HG02623 (cell line): Measurements from ENCODE around the gene CSPG5.

Source experiments
- ATAC-seq: cut with Tn5 transposase; IDR thresholded peaks from one replicate; pipeline ENCODE4 v1.9.1; 2021; ENCODE audit warnings: moderate library complexity; ENCODE audit not compliant: unreplicated experiment

Gene CSPG5

GRCh38 chr3:47542471-47543173, 36.0 kb downstream of the CSPG5 start:
- ATAC-seq: no peak

- ATAC-seq: no peak
Observed at GRCh38 chr3:47541583-47542108, 37.0 kb downstream of the CSPG5 start.

DNA sequence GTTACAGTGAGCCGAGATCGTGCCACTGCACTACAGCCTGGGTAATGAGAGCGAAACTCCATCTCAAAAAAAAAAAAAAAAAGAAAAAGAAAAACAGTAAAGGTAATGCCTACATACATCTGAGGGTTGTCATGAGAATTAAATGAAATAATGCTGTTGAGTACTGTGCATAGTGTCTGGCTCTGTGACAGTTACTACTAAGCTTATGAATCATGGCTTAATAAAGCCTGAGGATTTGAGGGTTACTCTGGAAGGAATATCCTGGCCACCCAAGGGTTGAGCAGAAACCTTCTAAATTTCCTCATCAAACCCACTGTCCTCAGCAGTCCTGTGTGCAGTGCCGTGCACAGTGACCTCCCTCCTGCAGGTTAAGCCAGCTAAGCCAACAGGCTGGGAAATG, 38.4 kb downstream of the CSPG5 start:
- ATAC-seq: no peak

GRCh38 chr3:47536967-47537366, 41.7 kb downstream of the CSPG5 start:
- no peak for ATAC-seq

- ATAC-seq: no peak
Observed at GRCh38 chr3:47536221-47536891, 42.3 kb downstream of the CSPG5 start.

DNA sequence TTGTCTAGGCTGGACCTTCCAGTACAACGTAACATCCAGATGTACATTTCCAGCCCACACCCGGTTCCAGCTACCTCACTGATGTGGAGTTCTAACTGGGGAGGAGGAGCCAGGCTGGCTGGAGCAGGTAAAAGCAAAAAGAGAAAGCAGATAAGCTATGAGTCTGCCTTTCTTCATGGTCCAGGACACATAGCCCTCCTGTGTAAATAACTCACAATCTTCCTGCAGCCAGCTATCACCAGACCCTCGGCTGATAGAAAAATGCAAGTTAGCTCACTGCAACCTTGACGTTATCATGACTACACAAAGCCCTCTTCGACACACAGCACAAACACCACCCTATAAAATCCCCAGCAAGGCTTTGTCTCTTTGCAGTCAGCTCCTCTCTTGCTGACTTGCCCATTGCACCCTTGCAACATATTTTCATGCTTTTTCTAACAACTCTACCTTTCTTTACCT, 44.6 kb downstream of the CSPG5 start:
- ATAC-seq: no peak

- ATAC-seq: no peak
Observed at GRCh38 chr3:47533481-47533880, 45.2 kb downstream of the CSPG5 start.

DNA sequence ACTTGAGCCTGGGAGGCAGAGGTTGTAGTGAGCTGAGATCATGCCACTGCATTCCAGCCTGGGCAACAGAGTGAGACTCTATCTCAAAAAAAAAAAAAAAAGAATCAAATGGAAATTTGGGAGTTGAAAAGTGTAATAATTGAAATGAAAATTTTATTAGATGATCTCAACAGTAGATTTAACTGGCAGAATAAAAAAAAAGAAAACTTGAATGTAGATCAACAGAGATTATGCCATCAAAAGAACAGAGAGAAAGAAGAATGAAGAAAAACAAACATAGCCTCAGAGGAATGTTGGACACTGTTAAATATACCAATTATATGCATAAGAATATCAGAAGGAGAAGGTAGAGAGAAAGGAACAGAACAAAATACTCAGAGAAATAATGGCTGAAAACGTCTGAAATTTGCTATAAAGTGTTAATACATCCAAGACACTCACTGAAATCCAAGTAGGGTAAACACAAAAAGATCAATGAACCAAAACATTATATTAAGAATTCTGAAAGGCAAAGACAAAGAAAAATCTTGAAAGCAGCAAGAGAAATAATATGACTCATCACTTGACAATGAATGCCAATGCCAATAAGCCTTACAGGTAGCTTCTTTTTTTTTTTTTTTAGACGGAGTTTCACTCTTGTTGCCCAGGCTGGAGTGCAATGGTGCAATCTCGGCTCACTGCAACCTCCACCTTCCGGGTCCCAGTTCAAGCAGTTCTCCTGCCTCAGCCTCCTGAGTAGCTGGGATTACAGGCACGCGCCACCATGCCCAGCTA, 50.5 kb downstream of the CSPG5 start:
- no peak for ATAC-seq

DNA sequence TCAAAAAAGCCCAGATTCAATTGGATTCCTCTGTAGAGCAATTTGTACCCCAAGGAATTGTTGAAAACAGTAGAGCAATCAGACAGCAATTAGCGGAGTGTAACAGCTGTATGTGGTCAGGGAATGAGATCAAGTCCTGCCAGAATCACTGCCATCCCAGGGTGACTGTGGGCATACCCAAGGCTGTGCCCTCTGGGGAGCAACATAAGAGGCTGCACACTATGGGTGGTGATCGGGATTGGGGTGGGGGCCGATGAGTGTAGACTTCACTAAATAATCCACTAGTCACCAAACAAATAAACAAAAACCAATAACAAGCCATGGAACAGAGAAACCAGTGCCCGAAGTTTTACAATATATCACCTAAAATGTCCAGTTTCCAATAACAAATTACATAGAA, 53.0 kb downstream of the CSPG5 start:
- ATAC-seq: no peak

- ATAC-seq: no peak
Observed at GRCh38 chr3:47523310-47524073, 55.2 kb downstream of the CSPG5 start.

DNA sequence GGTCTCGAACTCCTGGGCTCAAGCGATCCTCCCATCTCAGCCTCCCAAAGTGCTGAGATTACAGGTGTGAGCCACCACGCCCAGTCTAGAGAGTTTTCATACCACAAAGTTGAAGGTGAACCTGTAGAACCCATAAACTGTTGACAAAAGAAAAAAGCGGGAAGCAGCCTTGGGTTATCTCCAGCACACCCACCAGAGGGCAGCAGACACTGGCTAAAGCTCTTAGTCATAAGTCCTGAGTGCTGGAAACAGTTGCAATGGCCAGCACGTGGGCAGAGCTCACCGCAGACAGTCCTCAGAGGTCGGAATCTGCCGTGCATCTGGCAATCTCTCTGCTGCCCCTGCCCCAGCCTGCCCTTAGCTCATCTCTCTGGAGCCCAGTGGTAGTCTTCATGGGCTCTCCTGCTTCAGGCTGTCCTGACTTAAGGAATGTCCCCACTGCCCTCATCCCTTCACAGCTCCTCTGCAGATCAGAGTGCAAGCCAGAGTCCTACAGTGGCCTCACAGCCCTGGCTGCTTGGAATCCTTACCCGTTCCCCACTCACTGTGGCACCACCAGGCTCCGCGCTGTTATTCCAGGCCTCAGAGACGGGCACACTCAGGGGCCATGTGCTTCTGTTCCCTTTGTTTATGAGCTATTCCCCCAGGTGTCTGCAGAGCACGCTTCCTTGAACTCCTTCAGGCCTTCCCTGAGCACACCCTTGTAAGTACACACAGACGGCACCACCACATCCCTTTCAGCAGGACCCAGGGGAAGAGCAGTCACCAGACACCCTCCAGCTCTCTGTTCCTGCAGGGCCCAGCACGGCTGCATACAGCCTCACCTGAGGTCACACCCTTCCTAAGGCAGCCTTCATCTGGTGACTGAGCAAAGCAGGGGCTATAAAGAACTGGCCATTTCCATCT, 56.3 kb downstream of the CSPG5 start:
- ATAC-seq: no peak

DNA sequence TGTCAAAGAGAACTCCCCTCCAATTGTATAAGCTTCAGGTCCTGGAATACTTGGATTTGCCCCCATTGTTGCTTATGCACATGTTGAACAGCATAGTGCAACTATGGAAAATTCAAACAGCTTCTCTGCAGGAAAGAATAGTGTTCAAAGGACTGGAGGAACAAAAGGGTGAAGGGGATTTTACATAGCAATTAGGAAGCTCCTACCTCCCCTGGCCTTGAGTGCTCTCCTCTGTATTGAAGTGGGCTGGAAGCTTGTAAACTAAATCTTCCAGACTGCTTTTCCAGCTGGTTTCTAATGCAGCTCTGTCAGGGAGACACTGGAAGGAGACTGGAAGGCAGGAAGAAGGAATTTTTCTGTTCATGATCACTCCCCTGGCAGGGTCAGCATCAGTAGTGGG, 57.9 kb downstream of the CSPG5 start:
- no peak for ATAC-seq

GRCh38 chr3:47517937-47518336, 60.7 kb downstream of the CSPG5 start:
- no peak for ATAC-seq

- no peak for ATAC-seq
Observed at GRCh38 chr3:47515864-47516319, 62.8 kb downstream of the CSPG5 start.

GRCh38 chr3:47515100-47515499, 63.6 kb downstream of the CSPG5 start:
- ATAC-seq: no peak

- peak; percentile 89 for ATAC-seq
Observed at GRCh38 chr3:47513125-47513929, 65.3 kb downstream of the CSPG5 start, which contains the start of gene ELP6. TSS of gene ELP6 (minus strand) at chr3:47513712. CDS start at chr3:47513590, 122 bp downstream.

GRCh38 chr3:47512416-47513124, 66.1 kb downstream of the CSPG5 start:
- no peak for ATAC-seq
